ENCODE data around the gene MBOAT7. TPM values are rescaled to one million over a fixed set of nuclear protein-coding genes. Genes with fewer than 3 reads are reported as not detected.

MBOAT7 gene
- total and polyA plus RNA-seq, 2 of the 8 experiments (the other 6 are each of a cell fraction or from before 2014, with no cell fraction given): 85.5 to 90.9 TPM

DNA sequence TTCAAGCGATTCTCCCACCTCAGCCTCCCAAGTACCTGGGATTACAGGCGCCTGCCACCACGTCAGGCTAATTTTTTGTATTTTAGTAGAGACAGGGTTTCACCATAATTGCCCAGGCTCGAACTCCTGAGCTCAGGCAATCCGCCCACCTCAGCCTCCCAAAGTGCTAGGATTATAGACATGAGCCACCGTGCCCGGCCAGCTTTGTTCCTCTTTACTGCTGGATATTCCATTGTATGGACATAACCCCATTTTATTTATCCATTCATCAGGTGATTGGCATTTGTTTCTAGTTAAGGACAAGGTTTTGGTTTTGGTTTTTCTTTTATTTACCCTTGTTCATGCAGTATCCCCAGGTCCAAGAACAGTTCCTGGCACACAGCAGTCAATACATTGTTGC, 7.2 kb upstream of the MBOAT7 start:
- POLR2A ChIA-PET (ENCODE audit: partially characterized antibody): interaction anchor here (0.7 to 28.7 kb wide), 4 partner anchors 7 to 40 kb away, joined by 3 to 909 read pairs (median 458); partner anchors contain the start of genes MBOAT7, RPS9 and TSEN34
- FAIRE-seq: no peak
- WGBS, 2 experiments (ENCODE audit: extremely low coverage in 1 of 2, insufficient coverage in 1 of 2, insufficient read length in 1 of 2, insufficient replicate concordance in 2 of 2, low coverage in 1 of 2, low lambda C conversion rate in 2 of 2, missing lambda C conversion rate in 1 of 2): 88% methylated on average over 7 of the region's 7 CpGs; no CpG with 5 or more reads in 1 of the 2 experiments

More for the DNA sequence above, 7.2 kb upstream of the MBOAT7 start:
- Histone ChIP-seq H3K79me1 (ENCODE audit: low read depth, low read length) (peaks cover 5% of the 10 kb centered on the region), H2BK15ac (ENCODE audit: low read length) (no peak overlapping the region), H3K4me3 (ENCODE audit: extremely low read depth in 1 of 4, insufficient read depth in 2 of 4, low read depth in 3 of 4, low read length in 4 of 4) (no peak overlapping the region), H3K79me2 (ENCODE audit: control insufficient read depth in 1 of 2, insufficient read depth in 2 of 2, low read length in 2 of 2) (peaks cover 5 to 17% of the 10 kb centered on the region in 2 experiments), H3K23ac (ENCODE audit: insufficient read length) (no peak overlapping the region), H4K20me1 (replicated peaks in 1 of 2; ENCODE audit: control insufficient read depth in 1 of 2, insufficient read depth in 2 of 2, low read length in 2 of 2) (peaks cover 2 to 4% of the 10 kb centered on the region in 2 experiments), H2BK20ac (ENCODE audit: low read length) (no peak overlapping the region), H3K4me2 (ENCODE audit: insufficient read depth in 1 of 2, low read depth in 2 of 2, low read length in 2 of 2) (no peak overlapping the region), H3K36me3 (ENCODE audit: control insufficient read depth in 2 of 4, insufficient read depth in 4 of 4, low read length in 3 of 4) (peaks cover 3 to 22% (median 7%) of the 10 kb centered on the region in 4 experiments; a peak in 7 of 8 replicates), H3K18ac (ENCODE audit: extremely low read depth, low read length) (no peak overlapping the region), H3K56ac (replicated peaks; ENCODE audit: insufficient read length, low read depth, low read length) (no peak overlapping the region), H2AFZ (ENCODE audit: low read length) (no peak overlapping the region), H3K27ac (ENCODE audit: low read depth, low read length) (no peak overlapping the region), H3K9ac (replicated peaks in 1 of 4; ENCODE audit: extremely low read depth in 1 of 4, low read depth in 3 of 4, low read length in 3 of 4) (no peak overlapping the region), H4K8ac (ENCODE audit: extremely low read depth, insufficient read depth, low read length) (no peak overlapping the region), H2BK120ac (replicated peaks; ENCODE audit: low read depth, low read length) (no peak overlapping the region), H2BK12ac (ENCODE audit: low read depth, low read length) (no peak overlapping the region), H2BK5ac (ENCODE audit: low read depth, low read length) (no peak overlapping the region), H4K91ac (replicated peaks; ENCODE audit: insufficient read length, low read length) (no peak overlapping the region), H3K27me3 (replicated peaks in 1 of 4; ENCODE audit: control insufficient read depth in 3 of 4, extremely low read depth in 1 of 4, insufficient read depth in 3 of 4, low read length in 3 of 4) (no peaks in the 10 kb centered on the region), H3K4me1 (replicated peaks in 1 of 4; ENCODE audit: control insufficient read depth in 3 of 4, insufficient read depth in 4 of 4, low read length in 3 of 4) (peaks cover 3 to 7% (median 5%) of the 10 kb centered on the region in 4 experiments; a peak in 4 of 7 replicates), H3K14ac (ENCODE audit: insufficient read length) (no peak overlapping the region), H4K5ac (ENCODE audit: insufficient read length, low read depth, low read length) (no peak overlapping the region), H3K9me3 (ENCODE audit: insufficient read depth in 2 of 2, low read depth in 1 of 2, low read length in 1 of 2) (no peaks in the 10 kb centered on the region), H2AK5ac (ENCODE audit: low read depth, low read length) (no peak overlapping the region), H3K4ac (replicated peaks; ENCODE audit: insufficient read length, low read depth, low read length) (no peak overlapping the region), H3K23me2 (ENCODE audit: low read depth, low read length) (peaks cover 5% of the 10 kb centered on the region)
- TF ChIP-seq YY1 (IDR thresholded peaks at IDR 0.05; ENCODE audit: low read depth, low read length) (no peak), HDAC6 (IDR thresholded peaks at IDR 0.05; ENCODE audit: low read depth, low read length) (no peak), SP2 (IDR thresholded peaks at IDR 0.05; ENCODE audit: low read length) (no peak), BRCA1 (IDR thresholded peaks at IDR 0.05; ENCODE audit: low read depth, low read length) (no peak), FOSL1 (IDR thresholded peaks at IDR 0.05; ENCODE audit: insufficient read depth, low read depth, low read length) (no peak), KDM5A (IDR thresholded peaks at IDR 0.05; ENCODE audit: low read length) (no peak), TAF7 (optimal IDR thresholded peaks at IDR 0.05; ENCODE audit: borderline replicate concordance, low read depth, low read length) (no peak), TBP (IDR thresholded peaks at IDR 0.05; ENCODE audit: low read depth, low read length) (no peak), CBX5 (IDR thresholded peaks at IDR 0.05; ENCODE audit: low read depth, low read length) (no peak), NRF1 (IDR thresholded peaks at IDR 0.05; ENCODE audit: low read depth, low read length) (no peak), SAP30 (IDR thresholded peaks at IDR 0.05; ENCODE audit: insufficient read depth, insufficient replicate concordance, low read length) (no peak)
- no peak for DNase-seq (ENCODE audit: low read depth in 1 of 2, low spot score in 2 of 2)
- CTCF ChIA-PET (ENCODE audit: partially characterized antibody): interaction anchor here (0.6 to 0.7 kb wide), 3 partner anchors 9 to 660 kb away, joined by 3 read pairs; no protein-coding TSS in a partner anchor
